HG03575 (cell line): Measurements from ENCODE around the gene GLCE.

Experiments
- ATAC-seq: cut with Tn5 transposase; IDR thresholded peaks from one replicate; pipeline ENCODE4 v1.9.1; 2021; ENCODE audit not compliant: unreplicated experiment, insufficient number of reproducible peaks, low FRiP score; ENCODE audit errors: extremely low read depth

Gene GLCE

DNA sequence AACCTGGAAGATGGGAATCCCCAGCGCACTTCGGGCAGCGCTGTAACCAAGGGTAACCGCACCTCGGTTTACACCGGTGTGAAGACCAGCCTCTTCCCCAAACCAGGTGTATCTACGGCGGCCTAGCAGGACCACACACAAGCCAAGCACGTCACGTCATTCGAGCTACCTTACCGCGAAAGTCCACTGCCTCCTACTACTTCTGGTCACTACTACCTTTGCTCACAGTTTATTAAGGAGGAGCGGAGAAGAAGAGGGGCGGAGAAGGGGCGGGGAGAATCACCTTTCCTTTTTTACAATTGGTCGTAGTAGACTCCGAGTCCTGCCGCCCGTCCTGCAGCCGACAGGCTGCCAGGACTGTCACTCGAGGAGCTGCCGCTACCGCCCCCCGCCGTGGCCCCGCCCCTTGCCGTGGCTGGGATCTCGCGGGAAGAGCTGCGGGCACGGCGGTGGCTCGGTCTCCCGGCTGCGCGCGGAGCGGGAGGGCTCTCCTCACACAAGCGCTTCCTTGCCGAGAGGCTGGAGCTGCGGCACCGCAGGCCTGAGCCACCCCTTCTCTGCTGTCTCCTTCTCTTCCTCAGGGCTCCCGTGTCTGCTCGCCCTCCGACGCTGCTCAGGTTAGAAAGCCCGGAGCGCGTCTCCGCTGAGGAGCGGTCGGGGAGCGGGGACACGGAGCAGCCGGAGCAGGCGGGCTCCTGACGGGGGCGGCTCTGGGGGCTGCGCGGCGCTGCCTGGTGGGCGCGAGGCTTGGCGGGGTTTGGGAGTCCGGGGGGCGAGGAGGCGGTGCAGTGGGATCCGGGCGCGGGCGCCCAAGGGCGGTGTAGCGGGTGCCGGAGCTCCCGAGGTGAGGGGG is at the start of gene GLCE:
Gene GLCE (plus strand): TSS at position 495 of the 853 bp plus-strand sequence. CDS start 95,172 bp downstream, outside the sequence.
- no peak for ATAC-seq

- no peak for ATAC-seq
These were observed 46.0 kb upstream of the GLCE start for GRCh38 chr15:69114331-69114928.

DNA sequence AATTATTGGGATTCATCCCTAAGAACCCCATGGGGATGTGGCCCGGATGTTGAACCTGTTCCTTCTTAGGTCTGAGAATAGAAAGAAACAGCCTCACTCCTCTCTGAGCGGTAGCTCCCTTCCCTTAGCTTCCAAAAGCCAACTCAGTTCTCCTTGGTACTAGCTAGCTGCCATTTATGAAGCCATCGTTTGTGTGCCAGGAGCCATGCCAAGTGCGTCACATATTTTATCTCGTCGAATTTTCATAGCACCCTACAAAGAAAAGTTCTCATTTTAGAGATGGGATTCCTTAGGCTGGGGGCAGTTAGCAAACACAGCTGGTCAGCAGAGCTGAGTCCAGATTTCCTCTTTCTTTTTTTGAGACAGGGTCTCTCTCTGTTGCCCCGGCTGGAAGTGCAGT is 45.4 kb upstream of the GLCE start:
- no peak for ATAC-seq

GRCh38 chr15:69116391-69116790 is 44.0 kb upstream of the GLCE start:
- no peak for ATAC-seq

DNA sequence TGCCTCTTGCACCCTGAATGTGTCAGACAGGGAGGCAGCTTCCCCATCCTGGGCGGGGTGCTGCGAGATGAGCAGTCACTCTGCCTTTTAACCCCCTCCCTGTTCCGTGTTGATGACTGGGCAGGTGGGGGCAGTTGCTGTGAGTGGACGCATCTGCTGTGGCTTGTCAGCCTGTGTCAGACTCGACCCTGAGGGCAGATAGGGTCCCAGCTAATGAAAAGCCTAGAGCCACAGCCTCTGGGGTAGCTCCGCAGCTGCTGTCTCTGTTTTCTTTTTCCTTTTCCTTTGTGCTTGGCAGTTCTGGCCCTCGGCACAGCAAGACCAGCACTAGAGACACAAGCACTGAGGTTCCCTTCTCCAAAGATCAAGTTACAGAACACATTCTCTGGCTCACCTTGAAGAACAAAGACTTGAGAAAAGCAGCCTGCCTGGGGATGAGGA is 43.0 kb upstream of the GLCE start:
- ATAC-seq, result no peak

GRCh38 chr15:69118089-69118488 is 42.3 kb upstream of the GLCE start:
- no peak for ATAC-seq

DNA sequence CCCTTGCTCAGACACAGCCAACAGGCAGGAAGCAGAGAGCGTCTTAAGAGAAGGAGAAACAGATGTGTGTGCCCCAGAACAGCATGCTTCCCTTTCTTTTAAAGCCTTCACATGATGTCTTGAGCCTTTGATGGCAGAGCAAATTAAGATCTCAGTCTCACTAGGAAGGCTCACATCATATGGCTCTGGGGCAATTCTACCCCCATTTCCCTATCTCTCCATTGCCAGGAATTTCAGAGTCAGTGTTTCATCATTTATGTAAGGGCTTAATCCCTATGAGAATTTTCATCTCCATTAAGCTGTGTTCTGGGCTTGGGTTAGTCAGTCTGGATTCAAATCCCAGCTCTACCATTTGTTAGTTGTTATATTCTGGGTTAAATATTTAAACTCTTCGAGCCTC is 41.4 kb upstream of the GLCE start:
- no peak for ATAC-seq

DNA sequence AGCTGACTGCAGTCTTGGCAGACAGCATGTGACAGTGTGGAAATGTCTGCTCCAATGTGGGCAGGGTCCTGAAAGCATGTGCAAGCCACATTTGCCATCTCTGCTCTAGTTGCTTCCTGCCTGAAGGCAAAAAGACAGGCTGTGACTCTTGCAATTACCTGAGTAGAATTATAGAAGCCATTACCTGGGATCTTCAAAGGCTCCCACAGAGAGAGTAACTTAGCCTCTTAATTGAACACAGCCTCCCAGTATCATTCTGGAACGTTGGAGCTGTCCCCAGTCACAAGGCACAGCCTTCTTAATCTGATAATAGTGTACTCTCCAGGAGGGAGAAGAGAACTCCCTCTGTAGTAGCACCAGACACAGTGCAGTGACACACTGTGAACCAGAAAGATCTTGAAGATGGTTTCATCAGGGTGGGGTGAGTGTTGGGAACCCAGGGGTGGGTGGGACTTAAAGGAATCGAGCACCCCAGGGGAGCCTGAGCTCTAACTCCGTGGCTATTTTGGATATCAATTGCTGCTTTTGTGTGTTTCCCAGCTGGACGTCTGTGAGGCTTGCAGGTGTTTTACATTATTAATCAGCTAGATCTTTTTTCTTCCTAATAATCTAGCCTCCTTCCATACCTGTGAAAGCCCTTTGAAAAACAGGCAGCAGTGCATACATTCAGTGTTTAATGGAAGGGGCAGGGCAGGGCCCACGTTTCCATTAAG is 40.6 kb upstream of the GLCE start:
- ATAC-seq, result no peak

DNA sequence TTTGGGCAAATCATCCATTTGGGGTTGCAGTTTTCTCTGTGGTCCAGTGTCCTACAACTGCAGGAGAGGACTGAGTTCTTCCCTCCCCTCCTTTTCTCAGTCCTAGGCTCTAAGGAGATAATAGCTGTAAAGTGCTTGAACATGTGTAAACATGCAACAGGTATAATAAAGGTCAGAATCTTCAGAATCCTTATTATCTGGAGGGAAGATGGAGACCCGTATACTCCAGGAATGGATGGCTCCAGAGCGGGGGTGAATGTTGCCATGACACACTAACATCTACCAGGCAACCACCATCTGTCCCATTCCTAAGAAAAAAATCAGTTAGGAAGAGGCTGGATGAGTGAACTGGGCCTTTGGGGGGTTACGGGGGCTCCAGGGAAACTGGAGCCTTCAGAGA is 39.7 kb upstream of the GLCE start:
- no peak for ATAC-seq

DNA sequence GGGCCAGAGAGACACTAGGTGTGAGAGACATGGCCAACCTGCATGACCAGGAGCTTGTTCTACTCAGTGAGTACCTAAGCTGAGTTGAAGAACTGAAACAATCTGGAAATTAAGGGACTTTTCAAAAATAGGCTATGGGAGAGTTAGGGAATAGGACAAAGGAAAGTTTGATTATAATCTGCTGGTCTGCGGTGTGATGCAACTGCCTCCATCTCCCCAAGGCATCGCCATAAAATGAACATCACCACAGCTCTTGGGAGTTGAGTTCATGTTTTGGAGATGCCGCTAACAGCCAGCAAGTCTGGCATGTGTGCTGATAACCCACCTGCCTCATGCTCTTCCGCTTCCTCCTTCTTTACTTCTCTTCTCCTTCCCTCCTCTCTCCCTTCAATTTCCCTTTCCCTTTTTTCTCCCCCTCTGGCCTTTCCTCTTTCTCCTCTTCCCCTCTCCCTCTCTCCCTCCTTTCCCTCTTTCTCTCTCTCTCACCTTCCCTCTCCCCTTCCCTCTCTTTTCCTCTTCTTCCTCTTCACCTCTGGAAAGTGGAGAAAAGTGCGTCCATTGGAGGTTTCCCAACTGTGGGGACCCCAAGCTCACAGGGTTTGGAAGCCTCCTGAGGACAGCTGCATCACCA is 39.1 kb upstream of the GLCE start:
- ATAC-seq, result no peak

- no peak for ATAC-seq
These were observed 35.2 kb upstream of the GLCE start for GRCh38 chr15:69125236-69125635.

DNA sequence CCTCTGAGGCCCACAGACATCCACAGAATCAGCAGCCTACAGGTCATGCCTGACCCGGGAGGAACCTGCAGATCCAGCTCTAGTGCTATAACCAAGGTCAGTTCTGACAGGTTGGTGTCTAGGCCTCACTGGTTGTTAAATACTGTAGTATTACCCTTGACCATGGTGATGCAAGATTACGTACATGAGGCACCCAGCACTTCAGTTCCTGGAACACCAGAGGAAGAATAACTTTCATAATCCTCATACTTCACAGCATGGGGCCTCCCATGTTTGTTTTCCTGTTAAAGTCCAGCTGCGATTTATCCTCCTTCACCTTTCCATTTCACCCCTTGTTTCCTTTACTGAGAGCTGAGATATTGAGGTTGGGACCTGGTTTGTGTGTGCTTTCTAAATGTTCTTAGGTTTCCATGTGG is 34.4 kb upstream of the GLCE start:
- no peak for ATAC-seq

DNA sequence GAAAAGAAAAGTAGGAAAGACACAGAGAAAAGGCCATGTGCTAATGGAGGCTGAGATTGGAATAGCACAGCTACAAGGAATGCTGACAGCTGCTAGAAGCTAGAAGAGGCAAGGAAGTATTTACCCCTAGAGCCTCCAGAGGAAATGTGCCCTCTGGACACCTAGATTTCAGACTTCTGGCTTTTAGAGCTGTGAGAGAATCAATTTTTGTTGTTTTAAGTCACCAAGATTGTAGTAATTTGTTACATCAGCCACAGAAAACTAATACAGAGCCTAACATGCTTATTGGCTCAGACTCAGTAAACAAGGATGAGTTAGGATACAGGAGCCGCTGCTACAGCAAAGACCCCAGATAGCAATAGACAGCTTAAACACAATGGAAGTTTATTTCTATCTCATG is 33.1 kb upstream of the GLCE start:
- ATAC-seq, result no peak

DNA sequence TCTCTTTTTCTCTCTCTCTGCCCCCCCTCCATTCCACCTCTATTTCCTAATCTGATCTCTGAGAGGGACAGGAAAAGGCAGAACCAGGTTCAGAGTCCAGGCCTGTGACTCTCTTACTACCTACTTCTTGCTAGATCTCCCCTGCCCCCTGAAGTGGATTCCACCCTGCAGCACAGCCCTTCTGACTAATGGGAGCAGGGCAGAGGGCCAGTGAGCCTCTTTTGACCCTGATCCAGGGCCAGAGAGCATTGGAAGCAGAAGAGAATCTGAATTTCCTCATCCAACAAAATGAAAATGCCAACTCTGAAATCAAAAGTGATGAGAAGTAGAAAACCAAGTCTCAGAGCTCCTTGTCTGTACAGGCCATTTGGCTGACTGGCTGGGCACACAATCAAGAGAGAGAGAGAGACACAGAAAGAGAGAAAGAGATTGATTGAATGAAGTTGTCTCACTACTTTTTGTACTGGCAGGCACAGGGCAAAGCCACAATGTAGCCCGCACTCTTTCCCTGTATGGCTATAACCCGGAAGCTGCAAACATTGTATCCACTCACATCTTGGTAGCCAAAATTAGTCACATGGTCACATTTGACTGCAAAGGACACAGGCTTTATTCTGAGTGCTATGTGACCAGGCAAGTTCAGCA is 31.6 kb upstream of the GLCE start:
- no peak for ATAC-seq

- ATAC-seq, result no peak
These were observed 28.8 kb upstream of the GLCE start for GRCh38 chr15:69131362-69132220.

DNA sequence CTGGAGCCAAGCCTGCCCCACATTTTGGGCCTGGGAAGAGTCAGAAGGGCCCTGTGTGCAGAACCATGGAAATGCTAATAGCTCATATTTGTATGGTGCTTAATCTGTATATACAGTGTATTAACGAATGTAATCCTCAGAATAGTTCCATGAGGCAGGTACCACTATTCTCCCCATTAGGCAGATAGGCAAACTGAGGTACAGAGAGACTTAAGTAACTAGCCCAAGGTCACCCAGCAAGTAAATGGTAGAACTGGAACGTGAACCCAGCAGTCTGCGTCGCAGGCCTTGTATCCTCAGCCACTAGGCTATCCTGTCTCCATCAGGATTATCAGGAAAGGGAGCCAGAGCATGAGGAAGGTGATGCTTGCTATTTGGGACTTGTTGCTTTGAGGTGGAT is 28.0 kb upstream of the GLCE start:
- ATAC-seq, result no peak

DNA sequence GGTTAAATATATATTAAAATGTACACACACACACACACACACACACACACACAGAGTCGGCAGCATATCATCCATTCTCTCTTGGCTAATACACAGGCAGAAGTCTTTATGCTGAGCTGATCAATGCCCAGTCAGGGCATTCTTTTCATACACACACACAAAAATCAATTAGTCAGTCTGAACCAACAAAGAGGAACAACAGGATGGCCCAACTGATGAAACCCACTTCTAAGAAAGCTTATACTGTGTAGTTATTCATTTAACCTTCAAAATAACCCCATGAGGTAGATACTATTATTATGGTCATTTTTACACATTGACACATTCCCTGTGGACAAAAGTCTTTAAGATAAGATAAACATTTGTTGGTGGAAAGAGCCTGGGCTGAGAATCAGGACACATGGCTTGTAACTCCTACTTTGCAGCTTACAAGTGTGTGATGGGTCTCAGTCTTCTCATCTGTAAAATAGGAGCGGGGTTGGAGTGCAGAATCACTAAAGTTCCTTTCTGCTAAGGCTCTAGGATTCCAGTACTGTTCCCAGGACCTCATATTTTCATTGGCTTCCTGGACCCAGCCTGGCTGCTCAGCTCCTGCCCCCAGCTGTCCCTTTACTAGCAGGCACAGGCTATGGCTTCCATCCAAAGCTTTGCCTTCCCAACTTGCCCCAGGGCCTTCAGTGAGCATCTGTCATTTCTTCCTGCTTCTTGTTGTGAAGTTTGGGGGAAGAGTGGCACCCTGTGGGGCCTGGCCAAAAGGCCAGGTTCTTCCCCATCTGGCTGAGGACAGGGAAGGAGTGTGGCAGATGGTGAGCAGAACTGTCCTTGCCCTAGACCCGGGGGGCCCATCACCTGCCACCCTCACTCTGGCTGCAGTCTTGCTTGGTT is 27.2 kb upstream of the GLCE start:
- no peak for ATAC-seq
